Stimulated activated CD8-positive, alpha-beta memory T cell treated with anti-CD3 and anti-CD28 coated beads, Interleukin-15, amount 100 ng/mL, for 4 hours (primary cell): ENCODE measurements around the gene MAN2A2.

Experiments used
- DNase-seq, 2 donors: peaks; one replicate each; pipeline ENCODE4 v3.0.0-alpha.2; 2020; ENCODE audit warnings: low read depth in 2 of 2

MAN2A2 gene

GRCh38 chr15:90960298-90961091, 57.4 kb downstream of the MAN2A2 start:
- DNase-seq: no peak

- DNase-seq: no peak
Observed at GRCh38 chr15:90962021-90962420, 58.9 kb downstream of the MAN2A2 start.

GRCh38 chr15:90966262-90966661, 63.2 kb downstream of the MAN2A2 start:
- no peak for DNase-seq

- DNase-seq: no peak
Observed at GRCh38 chr15:90967206-90967605, 64.1 kb downstream of the MAN2A2 start.

GRCh38 chr15:90968434-90968833, 65.3 kb downstream of the MAN2A2 start:
- no peak for DNase-seq

- no peak for DNase-seq
Observed at GRCh38 chr15:90970274-90970673, 67.2 kb downstream of the MAN2A2 start.

GRCh38 chr15:90972133-90972532, 69.0 kb downstream of the MAN2A2 start:
- DNase-seq: no peak
